Measurements from ENCODE around the gene STAMBPL1.

- TF ChIP-seq POLR2AphosphoS5 (IDR thresholded peaks at IDR 0.05; ENCODE audit: borderline replicate concordance, low read depth, low read length): no peak
- no peak for TF ChIP-seq EZH2 (IDR thresholded peaks at IDR 0.05)
- TF ChIP-seq FOXP2 (optimal IDR thresholded peaks at IDR 0.05; ENCODE audit: control extremely low read depth, extremely low read length, insufficient read depth): no peak
Observed at GRCh38 chr10:88943778-88944177, 63.7 kb downstream of the STAMBPL1 start.

Data from SK-N-MC (cell line).